Peyer's patch (tissue), 4 donors: ENCODE data around the gene MORN3. TPM values are rescaled to one million over a fixed set of nuclear protein-coding genes. Genes with fewer than 3 reads are reported as not detected.

ENCODE experiments used
- DNase-seq, 3 donors: peaks; one replicate each; pipeline ENCODE4 v3.0.0-alpha.2; 2017 to 2019
- H3K27ac ChIP-seq, 4 donors: fragments of 200-600 bp; sonication (generic); one replicate each; pipeline ENCODE4 v1.5.1; 2016 to 2019
- H3K27me3 ChIP-seq, 2 donors: fragments of 200-600 bp; sonication (generic); one replicate each; pipeline ENCODE4 v1.5.1; 2019
- H3K36me3 ChIP-seq, 3 donors: fragments of 200-600 bp; sonication (generic); one replicate each; pipeline ENCODE4 v1.5.1; 2016 to 2019
- H3K4me1 ChIP-seq, 4 donors: fragments of 200-600 bp; sonication (generic); one replicate each; pipeline ENCODE4 v1.5.1; 2016 to 2019
- H3K4me3 ChIP-seq, 4 donors: fragments of 200-600 bp; sonication (generic); 1 replicate in 3 of 4; 2 replicates in 1 of 4; pipeline ENCODE4 v1.5.1; 2016 to 2019; ENCODE audit warnings: mild to moderate bottlenecking in 1 of 4
- H3K9me3 ChIP-seq, 4 donors: fragments of 200-600 bp; sonication (generic); one replicate each; pipeline ENCODE4 v1.5.1; 2016 to 2019; ENCODE audit warnings: mild to moderate bottlenecking in 1 of 4
- POLR2A ChIP-seq, 2 donors: fragments of 450-650 bp; IDR thresholded peaks; one replicate each; pipeline ENCODE4 v1.5.1; 2017; ENCODE audit warnings: antibody characterized with exemption in 2 of 2, mild to moderate bottlenecking in 2 of 2, moderate library complexity in 2 of 2
- total RNA-seq, 4 donors: library from RNA; depleted of rRNA; stranded (reverse); fragments of >200 nt; gene quantifications; one replicate each; pipeline ENCODE4 v1.1.0, GENCODE V29; 2016
- TF ChIP-seq, protein P1 (sequence below), 6 experiments: fragments of 450-650 bp in 4 of 6; fragments of 200-600 bp in 2 of 6; sonication (generic) in 1 of 6; IDR thresholded peaks; one replicate each; pipeline ENCODE4 v1.5.1; 2017 to 2019; ENCODE audit warnings: antibody characterized with exemption in 6 of 6, mild to moderate bottlenecking in 3 of 6, moderate library complexity in 1 of 6

Gene MORN3
- total RNA-seq, 4 donors from 2014 or later, result not detected

DNA sequence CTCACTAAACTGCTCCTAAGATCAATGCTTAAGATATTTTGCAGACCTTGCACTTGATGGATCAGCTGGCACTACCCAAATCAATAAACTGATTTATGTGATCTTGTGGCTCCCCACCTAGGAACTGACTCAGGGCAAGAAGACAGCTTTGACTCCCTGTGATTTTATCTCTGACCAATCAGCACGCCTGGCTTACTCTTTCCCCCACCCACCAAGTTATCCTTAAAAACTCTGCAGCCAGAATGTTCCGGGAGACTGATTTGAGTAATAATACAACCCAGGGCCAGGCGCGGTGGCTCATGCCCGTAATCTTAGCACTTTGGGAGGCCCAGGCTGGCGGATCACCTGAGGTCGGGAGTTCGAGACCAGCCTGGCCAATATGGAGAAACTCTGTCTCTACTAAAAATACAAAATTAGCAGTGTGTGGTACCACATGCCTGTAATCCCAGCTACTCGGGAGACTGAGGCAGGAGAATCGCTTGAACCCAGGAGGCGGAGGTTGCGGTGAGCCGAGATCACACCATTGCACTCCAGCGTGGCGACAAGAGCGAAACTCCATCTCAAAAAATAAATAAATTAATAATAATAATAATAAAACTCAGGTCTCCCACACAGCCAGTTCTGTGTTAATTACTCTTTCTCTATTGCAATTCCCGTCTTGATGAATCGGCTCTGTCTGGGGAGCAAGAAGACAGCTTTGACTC lies 12.0 kb downstream of the MORN3 start:
- no peak overlapping the region for H3K27ac ChIP-seq
- no peak overlapping the region for H3K4me3 ChIP-seq
- no peaks in the 10 kb centered on the region for H3K36me3 ChIP-seq
- TF ChIP-seq, protein P1, sequence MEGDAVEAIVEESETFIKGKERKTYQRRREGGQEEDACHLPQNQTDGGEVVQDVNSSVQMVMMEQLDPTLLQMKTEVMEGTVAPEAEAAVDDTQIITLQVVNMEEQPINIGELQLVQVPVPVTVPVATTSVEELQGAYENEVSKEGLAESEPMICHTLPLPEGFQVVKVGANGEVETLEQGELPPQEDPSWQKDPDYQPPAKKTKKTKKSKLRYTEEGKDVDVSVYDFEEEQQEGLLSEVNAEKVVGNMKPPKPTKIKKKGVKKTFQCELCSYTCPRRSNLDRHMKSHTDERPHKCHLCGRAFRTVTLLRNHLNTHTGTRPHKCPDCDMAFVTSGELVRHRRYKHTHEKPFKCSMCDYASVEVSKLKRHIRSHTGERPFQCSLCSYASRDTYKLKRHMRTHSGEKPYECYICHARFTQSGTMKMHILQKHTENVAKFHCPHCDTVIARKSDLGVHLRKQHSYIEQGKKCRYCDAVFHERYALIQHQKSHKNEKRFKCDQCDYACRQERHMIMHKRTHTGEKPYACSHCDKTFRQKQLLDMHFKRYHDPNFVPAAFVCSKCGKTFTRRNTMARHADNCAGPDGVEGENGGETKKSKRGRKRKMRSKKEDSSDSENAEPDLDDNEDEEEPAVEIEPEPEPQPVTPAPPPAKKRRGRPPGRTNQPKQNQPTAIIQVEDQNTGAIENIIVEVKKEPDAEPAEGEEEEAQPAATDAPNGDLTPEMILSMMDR (IDR thresholded peaks at IDR 0.05), result no peak
- no peak for TF ChIP-seq POLR2A (IDR thresholded peaks at IDR 0.05)
- H3K4me1 ChIP-seq, result peaks cover 0 to 4% (median 0%) of the 10 kb centered on the region in 4 donors
- DNase-seq, result no peak
- no peaks in the 10 kb centered on the region for H3K27me3 ChIP-seq
- no peaks in the 10 kb centered on the region for H3K9me3 ChIP-seq

DNA sequence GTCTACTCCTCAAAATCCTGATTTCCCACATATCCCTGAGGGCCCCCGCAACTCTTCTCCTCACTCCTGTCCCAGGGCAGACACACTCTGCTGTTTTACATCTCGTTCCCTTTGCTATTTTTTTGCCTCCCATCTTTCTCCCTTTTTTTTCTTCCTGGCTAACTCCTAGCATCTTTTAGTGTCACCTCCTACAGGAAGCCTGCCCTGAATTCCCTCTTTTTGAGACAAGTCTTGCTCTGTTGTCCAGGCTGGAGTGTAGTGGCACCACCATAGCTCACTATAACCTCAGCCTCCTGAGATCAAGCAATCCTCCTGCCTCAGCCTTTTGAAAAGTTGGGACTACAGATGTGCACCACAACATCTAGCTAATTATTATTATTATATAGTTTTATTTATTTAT lies 13.3 kb downstream of the MORN3 start:
- no peaks in the 10 kb centered on the region for H3K9me3 ChIP-seq
- no peak for TF ChIP-seq POLR2A (IDR thresholded peaks at IDR 0.05)
- no peaks in the 10 kb centered on the region for H3K36me3 ChIP-seq
- no peak for DNase-seq
- H3K27me3 ChIP-seq, result no peaks in the 10 kb centered on the region
- no peak overlapping the region for H3K27ac ChIP-seq
- H3K4me1 ChIP-seq, result peaks cover 0 to 4% (median 0%) of the 10 kb centered on the region in 4 donors
- no peak overlapping the region for H3K4me3 ChIP-seq

DNA sequence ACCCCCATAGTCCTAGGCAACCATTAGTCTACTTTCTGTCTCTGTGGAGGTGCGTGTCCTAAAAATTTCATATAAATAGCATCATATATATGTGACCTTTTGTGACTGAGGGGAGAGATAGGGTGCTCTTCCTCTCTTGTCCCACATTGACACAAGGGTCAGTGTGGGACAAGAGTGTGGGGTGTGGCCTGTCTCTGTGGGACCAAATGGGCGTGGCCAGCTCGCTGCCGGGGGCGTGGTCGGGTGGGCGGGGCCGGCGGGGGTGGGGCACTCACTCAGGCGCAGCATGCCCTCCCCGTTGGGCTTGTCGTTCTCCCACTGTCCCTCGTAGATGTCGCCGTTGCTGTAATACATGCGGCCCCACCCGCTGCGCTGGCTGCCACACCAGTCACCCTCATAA lies 15.5 kb downstream of the MORN3 start:
- Histone ChIP-seq H3K36me3 (no peaks in the 10 kb centered on the region), H3K4me1 (peaks cover 0 to 4% (median 0%) of the 10 kb centered on the region in 4 donors), H3K27ac (no peak overlapping the region), H3K4me3 (no peak overlapping the region), H3K9me3 (no peaks in the 10 kb centered on the region), H3K27me3 (no peaks in the 10 kb centered on the region)
- TF ChIP-seq, protein P1 (IDR thresholded peaks at IDR 0.05), result no peak
- TF ChIP-seq POLR2A (IDR thresholded peaks at IDR 0.05), result no peak
- no peak for DNase-seq

DNA sequence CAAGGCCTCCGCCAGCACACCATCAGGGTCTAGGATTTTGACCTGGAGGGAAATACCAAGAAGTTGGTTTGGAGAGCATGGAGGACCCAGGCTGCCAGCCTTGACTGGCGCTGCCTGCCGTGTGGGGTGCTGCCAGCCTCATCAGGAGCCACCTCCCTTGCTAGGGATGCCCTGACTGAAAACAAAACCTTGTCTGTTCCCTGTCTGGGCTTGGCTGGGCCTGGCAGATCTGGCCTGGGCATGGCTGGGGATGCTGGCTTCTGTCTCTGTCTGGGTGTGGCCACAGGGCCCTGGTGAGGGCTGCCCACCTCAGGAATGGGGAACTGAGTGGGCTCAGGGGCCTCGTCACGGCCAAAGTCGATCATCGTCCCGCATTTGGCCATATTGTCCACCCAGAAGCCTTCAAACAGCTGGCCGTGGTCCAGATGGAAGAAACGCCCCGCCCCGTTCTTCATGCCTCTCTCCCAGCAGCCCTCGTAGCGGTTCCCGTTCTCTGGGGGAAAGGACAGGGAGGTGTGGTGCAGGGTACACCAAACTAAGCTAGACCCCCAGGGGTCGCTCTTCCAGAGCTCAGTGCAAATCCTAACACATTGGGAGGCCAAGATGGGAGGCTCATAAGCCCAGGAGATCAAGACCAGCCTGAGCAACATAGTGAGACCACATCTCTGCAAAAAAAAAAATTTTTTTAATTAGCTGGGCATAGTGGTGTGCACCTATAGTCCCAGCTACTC lies 16.5 kb downstream of the MORN3 start:
- DNase-seq, result no peak
- Histone ChIP-seq H3K27ac (no peak overlapping the region), H3K36me3 (no peaks in the 10 kb centered on the region)

DNA sequence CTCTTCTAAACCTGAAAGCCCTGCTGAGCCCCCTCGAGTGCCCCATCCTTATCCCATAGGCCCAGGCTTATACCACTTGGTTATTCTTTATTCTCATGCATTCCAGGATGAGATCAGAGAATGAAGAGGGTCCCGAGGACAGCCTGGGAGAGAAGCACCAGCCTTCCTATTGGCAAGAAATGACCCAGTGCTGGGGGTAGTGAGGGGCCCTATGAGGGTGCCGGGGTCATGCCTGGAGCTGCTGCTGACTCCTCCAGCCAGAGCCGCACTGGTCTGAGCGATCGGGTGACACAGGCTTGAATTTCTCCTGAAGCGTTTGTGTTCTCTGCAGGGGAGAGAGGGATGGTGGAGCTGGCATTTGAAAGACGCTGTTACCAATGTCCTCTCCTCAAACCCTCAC lies 18.1 kb downstream of the MORN3 start:
- H3K9me3 ChIP-seq, result no peaks in the 10 kb centered on the region
- DNase-seq, result no peak
- TF ChIP-seq, protein P1 (IDR thresholded peaks at IDR 0.05), result no peak
- TF ChIP-seq POLR2A (IDR thresholded peaks at IDR 0.05), result no peak
- no peaks in the 10 kb centered on the region for H3K27me3 ChIP-seq
- no peaks in the 10 kb centered on the region for H3K36me3 ChIP-seq
- no peaks in the 10 kb centered on the region for H3K4me1 ChIP-seq
- H3K4me3 ChIP-seq, result no peak overlapping the region
- no peak overlapping the region for H3K27ac ChIP-seq

More for the DNA sequence above, 16.5 kb downstream of the MORN3 start:
- no peaks in the 10 kb centered on the region for H3K9me3 ChIP-seq
- no peaks in the 10 kb centered on the region for H3K4me1 ChIP-seq
- TF ChIP-seq, protein P1 (IDR thresholded peaks at IDR 0.05), result no peak
- no peak for TF ChIP-seq POLR2A (IDR thresholded peaks at IDR 0.05)
- H3K4me3 ChIP-seq, result no peak overlapping the region
- no peaks in the 10 kb centered on the region for H3K27me3 ChIP-seq

DNA sequence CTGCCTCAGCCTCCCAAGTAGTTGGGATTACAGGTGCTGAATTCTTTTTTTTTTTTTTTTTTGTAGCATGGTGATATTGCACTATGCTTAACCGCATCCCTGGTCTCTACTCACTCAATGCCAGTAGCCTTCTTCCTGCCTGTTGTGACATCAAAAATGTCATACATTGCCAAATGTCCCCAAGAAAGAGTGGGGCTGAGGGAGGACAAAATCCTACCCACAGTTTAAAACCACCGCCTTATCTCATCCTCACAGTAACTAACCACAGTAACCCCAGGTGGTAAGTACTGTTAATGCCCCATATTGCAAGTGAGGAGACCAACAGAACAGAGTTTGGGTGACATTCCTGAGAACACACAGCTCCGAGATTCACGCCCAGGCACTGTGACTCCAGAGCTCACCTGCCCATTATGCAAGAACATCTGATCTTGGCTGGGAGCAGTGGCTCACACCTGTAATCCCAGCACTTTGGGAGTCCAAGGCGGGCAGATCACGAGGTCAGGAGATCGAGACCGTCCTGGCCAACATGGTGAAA lies 19.6 kb downstream of the MORN3 start:
- no peak for DNase-seq
- no peaks in the 10 kb centered on the region for H3K9me3 ChIP-seq
- TF ChIP-seq, protein P1 (IDR thresholded peaks at IDR 0.05), result no peak
- no peak for TF ChIP-seq POLR2A (IDR thresholded peaks at IDR 0.05)

More for the DNA sequence above, 19.6 kb downstream of the MORN3 start:
- no peaks in the 10 kb centered on the region for H3K4me1 ChIP-seq
- H3K36me3 ChIP-seq, result no peaks in the 10 kb centered on the region
- no peak overlapping the region for H3K4me3 ChIP-seq
- H3K27me3 ChIP-seq, result no peaks in the 10 kb centered on the region
- no peak overlapping the region for H3K27ac ChIP-seq
